Measurements from ENCODE around the gene RNF166. TPM values are rescaled to one million over a fixed set of nuclear protein-coding genes. Genes with fewer than 3 reads are reported as not detected.

The RNF166 gene
- total and polyA plus RNA-seq, 2 of the 13 experiments (the other 11 are each of a cell fraction or from before 2014, with no cell fraction given) = 21.4 to 23.0 TPM

DNA sequence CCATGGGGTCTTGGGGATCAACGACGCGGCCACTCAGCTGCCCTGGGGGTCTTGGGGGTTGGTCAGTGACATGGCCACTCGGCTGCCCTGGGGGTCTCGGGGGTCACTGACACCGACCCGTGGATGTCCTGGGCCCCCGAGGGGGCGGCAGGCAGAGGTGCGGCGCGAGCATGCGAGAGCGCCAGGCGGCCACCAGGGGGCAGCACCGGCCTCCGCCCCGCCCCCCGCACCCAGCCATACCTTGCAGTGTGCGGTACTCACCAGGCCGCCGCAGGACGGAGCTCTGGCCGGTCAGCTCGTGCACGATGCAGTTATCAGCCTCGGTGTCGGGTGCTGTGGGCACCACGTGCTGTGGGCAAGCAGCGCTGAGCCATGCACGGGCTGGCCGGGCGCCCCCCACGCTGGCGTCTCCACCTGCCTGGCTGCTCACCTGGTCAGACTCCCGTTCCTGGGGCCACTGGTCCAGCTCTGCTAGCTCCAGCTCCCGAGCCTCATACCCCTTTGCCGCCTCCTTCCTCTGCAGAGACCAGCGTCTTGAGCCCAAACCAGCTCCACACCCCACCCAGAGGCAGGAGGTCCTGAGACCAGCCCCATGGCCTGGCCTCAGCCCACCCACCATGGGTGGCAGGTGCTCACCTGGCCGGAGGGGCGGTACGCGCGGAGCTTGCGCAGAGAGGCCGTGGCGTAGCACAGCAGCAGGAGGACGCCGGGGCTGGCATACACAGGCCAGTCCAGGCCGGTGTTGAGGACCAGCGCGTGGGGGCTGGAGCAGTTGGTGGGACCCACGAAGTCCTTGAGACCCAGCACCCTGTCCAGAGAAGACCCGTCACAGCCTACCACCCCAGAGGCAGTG is 31.3 kb upstream of the RNF166 start (continued):
- peak; percentile 58; the same call in 1 of the 2 replicates for TF ChIP-seq MXD4 (CRISPR knock-in tag; IDR thresholded peaks at IDR 0.05)
- TF ChIP-seq, protein P1, sequence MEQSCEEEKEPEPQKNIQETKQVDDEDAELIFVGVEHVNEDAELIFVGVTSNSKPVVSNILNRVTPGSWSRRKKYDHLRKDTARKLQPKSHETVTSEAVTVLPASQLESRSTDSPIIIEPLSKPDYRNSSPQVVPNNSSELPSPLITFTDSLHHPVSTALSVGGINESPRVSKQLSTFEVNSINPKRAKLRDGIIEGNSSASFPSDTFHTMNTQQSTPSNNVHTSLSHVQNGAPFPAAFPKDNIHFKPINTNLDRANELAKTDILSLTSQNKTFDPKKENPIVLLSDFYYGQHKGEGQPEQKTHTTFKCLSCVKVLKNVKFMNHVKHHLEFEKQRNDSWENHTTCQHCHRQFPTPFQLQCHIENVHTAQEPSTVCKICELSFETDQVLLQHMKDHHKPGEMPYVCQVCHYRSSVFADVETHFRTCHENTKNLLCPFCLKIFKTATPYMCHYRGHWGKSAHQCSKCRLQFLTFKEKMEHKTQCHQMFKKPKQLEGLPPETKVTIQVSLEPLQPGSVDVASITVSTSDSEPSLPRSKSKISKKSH (CRISPR knock-in tag; IDR thresholded peaks at IDR 0.05; ENCODE audit: borderline replicate concordance) = 0 out of 2 replicates have a peak, but pooled peaks have one; percentile 55
- peak; percentile 39; the same call in 1 of the 2 replicates for TF ChIP-seq ZSCAN21 (CRISPR knock-in tag; IDR thresholded peaks at IDR 0.05; ENCODE audit: borderline replicate concordance)
- TF ChIP-seq, protein P2, sequence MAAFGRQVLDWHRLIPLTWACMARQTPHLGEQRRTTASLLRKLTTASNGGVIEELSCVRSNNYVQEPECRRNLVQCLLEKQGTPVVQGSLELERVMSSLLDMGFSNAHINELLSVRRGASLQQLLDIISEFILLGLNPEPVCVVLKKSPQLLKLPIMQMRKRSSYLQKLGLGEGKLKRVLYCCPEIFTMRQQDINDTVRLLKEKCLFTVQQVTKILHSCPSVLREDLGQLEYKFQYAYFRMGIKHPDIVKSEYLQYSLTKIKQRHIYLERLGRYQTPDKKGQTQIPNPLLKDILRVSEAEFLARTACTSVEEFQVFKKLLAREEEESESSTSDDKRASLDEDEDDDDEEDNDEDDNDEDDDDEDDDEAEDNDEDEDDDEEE (CRISPR knock-in tag; IDR thresholded peaks at IDR 0.05) = no peak
- TF ChIP-seq REPIN1 (CRISPR knock-in tag; IDR thresholded peaks at IDR 0.05; ENCODE audit: borderline replicate concordance, low read depth) = peak; percentile 74
- TF ChIP-seq, protein P3, sequence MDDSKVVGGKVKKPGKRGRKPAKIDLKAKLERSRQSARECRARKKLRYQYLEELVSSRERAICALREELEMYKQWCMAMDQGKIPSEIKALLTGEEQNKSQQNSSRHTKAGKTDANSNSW (CRISPR knock-in tag; IDR thresholded peaks at IDR 0.05; ENCODE audit: borderline replicate concordance) = peak; percentile 58; the same call in 1 of the 2 replicates
- TF ChIP-seq, protein P4, sequence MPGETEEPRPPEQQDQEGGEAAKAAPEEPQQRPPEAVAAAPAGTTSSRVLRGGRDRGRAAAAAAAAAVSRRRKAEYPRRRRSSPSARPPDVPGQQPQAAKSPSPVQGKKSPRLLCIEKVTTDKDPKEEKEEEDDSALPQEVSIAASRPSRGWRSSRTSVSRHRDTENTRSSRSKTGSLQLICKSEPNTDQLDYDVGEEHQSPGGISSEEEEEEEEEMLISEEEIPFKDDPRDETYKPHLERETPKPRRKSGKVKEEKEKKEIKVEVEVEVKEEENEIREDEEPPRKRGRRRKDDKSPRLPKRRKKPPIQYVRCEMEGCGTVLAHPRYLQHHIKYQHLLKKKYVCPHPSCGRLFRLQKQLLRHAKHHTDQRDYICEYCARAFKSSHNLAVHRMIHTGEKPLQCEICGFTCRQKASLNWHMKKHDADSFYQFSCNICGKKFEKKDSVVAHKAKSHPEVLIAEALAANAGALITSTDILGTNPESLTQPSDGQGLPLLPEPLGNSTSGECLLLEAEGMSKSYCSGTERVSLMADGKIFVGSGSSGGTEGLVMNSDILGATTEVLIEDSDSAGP (CRISPR knock-in tag; IDR thresholded peaks at IDR 0.05; ENCODE audit: borderline replicate concordance) = peak; percentile 72
- TF ChIP-seq, protein P5, sequence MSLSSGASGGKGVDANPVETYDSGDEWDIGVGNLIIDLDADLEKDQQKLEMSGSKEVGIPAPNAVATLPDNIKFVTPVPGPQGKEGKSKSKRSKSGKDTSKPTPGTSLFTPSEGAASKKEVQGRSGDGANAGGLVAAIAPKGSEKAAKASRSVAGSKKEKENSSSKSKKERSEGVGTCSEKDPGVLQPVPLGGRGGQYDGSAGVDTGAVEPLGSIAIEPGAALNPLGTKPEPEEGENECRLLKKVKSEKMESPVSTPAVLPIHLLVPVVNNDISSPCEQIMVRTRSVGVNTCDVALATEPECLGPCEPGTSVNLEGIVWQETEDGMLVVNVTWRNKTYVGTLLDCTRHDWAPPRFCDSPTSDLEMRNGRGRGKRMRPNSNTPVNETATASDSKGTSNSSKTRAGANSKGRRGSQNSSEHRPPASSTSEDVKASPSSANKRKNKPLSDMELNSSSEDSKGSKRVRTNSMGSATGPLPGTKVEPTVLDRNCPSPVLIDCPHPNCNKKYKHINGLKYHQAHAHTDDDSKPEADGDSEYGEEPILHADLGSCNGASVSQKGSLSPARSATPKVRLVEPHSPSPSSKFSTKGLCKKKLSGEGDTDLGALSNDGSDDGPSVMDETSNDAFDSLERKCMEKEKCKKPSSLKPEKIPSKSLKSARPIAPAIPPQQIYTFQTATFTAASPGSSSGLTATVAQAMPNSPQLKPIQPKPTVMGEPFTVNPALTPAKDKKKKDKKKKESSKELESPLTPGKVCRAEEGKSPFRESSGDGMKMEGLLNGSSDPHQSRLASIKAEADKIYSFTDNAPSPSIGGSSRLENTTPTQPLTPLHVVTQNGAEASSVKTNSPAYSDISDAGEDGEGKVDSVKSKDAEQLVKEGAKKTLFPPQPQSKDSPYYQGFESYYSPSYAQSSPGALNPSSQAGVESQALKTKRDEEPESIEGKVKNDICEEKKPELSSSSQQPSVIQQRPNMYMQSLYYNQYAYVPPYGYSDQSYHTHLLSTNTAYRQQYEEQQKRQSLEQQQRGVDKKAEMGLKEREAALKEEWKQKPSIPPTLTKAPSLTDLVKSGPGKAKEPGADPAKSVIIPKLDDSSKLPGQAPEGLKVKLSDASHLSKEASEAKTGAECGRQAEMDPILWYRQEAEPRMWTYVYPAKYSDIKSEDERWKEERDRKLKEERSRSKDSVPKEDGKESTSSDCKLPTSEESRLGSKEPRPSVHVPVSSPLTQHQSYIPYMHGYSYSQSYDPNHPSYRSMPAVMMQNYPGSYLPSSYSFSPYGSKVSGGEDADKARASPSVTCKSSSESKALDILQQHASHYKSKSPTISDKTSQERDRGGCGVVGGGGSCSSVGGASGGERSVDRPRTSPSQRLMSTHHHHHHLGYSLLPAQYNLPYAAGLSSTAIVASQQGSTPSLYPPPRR (CRISPR knock-in tag; IDR thresholded peaks at IDR 0.05; ENCODE audit: borderline replicate concordance) = peak; percentile 35; the same call in 1 of the 2 replicates
- no peak for TF ChIP-seq ZFP1 (CRISPR knock-in tag; IDR thresholded peaks at IDR 0.05)
- no peak for TF ChIP-seq HMG20B (CRISPR knock-in tag; conservative IDR thresholded peaks at IDR 0.05)
